COLO668 (cell line): ENCODE measurements around the gene SERTM1.

Experiments
- DNase-seq: peaks from one replicate; lab custom pipeline; 2025; ENCODE audit not compliant: unreplicated experiment; lab: John Stamatoyannopoulos, UW

The SERTM1 gene

GRCh38 chr13:36673838-36674326 is at the start of gene SERTM1:
Gene SERTM1, plus strand, starts transcription at chr13:36674020. Its CDS starts 21,059 bp downstream, at chr13:36695079.
- DNase-seq = peak; percentile 89

GRCh38 chr13:36628377-36629056 is 45.3 kb upstream of the SERTM1 start:
- DNase-seq = no peak

- no peak for DNase-seq
Observed at GRCh38 chr13:36629057-36629385, 44.8 kb upstream of the SERTM1 start.

GRCh38 chr13:36630181-36630803 is 43.5 kb upstream of the SERTM1 start:
- no peak for DNase-seq

GRCh38 chr13:36639610-36640009 is 34.2 kb upstream of the SERTM1 start:
- no peak for DNase-seq

- DNase-seq = no peak
Observed at GRCh38 chr13:36650611-36651010, 23.2 kb upstream of the SERTM1 start.

GRCh38 chr13:36665630-36666029 is 8.2 kb upstream of the SERTM1 start:
- no peak for DNase-seq

GRCh38 chr13:36666477-36667229 is 7.2 kb upstream of the SERTM1 start:
- no peak for DNase-seq

GRCh38 chr13:36668316-36668715 is 5.5 kb upstream of the SERTM1 start:
- no peak for DNase-seq

GRCh38 chr13:36673352-36673751 is 468 bp upstream of the SERTM1 start:
- DNase-seq = no peak

- no peak for DNase-seq
Observed at GRCh38 chr13:36674337-36675212, 755 bp downstream of the SERTM1 start.

- DNase-seq = no peak
Observed at GRCh38 chr13:36675213-36675536, 1.4 kb downstream of the SERTM1 start.

GRCh38 chr13:36680913-36681312 is 7.1 kb downstream of the SERTM1 start:
- no peak for DNase-seq

GRCh38 chr13:36681894-36682624 is 8.2 kb downstream of the SERTM1 start:
- no peak for DNase-seq

GRCh38 chr13:36683701-36684100 is 9.9 kb downstream of the SERTM1 start:
- DNase-seq = no peak

GRCh38 chr13:36685927-36686326 is 12.1 kb downstream of the SERTM1 start:
- DNase-seq = no peak

GRCh38 chr13:36696410-36697010 is 22.7 kb downstream of the SERTM1 start:
- no peak for DNase-seq

GRCh38 chr13:36700170-36700569 is 26.4 kb downstream of the SERTM1 start:
- no peak for DNase-seq

GRCh38 chr13:36706755-36707154 is 32.9 kb downstream of the SERTM1 start:
- no peak for DNase-seq
